GM12878 (cell line): ENCODE data around the gene PSMD11. TPM values are rescaled to one million over a fixed set of nuclear protein-coding genes. Genes with fewer than 3 reads are reported as not detected.

Experiments used
- ATAC-seq: fragments of 200-7000 bp; cut with Tn5 transposase; 3 replicates; pipeline ENCODE4 v1.9.1; 2020; ENCODE audit warnings: mild to moderate bottlenecking, moderate library complexity
- BruUV-seq: library from RNA; stranded (reverse); fragments of 400-500 nt; replicated peaks from 2 replicates; lab custom pipeline; 2021; lab: Mats Ljungman, UMichigan
- CTCF ChIA-PET: fragments of 300-600 bp; sonication (Branson Sonifier 250); formaldehyde crosslinking; extraction: SDS; loops from one replicate; lab custom pipeline; 2021; ENCODE audit warnings: inconsistent platforms; lab: Yijun Ruan, JAX
- POLR2A ChIA-PET: fragments of 350-600 bp; formaldehyde crosslinking; extraction: SDS; loops from one replicate; lab custom pipeline; 2021; ENCODE audit warnings: inconsistent platforms; lab: Charles Lee
- RAD21 ChIA-PET: fragments of 300-600 bp; sonication (Branson Sonifier 250); formaldehyde crosslinking; loops from one replicate; lab custom pipeline; 2023; ENCODE audit warnings: antibody characterized with exemption; ENCODE audit not compliant: unreplicated experiment; lab: Charles Lee
- SMC1A ChIA-PET: fragments of 300-600 bp; sonication (Branson Sonifier 250); formaldehyde crosslinking; loops from one replicate; lab custom pipeline; 2023; ENCODE audit not compliant: unreplicated experiment, uncharacterized antibody; lab: Charles Lee
- DNase-seq: peaks from one replicate; pipeline ENCODE4 v3.0.0-alpha.2; 2011; ENCODE audit warnings: low read depth, low spot score
- FAIRE-seq: peaks from 3 replicates; lab custom pipeline; 2011; peaks lifted over from hg19 to GRCh38; lab: Jason Lieb, UNC
- H2AFZ ChIP-seq: 2 replicates; pipeline ENCODE4 v1.6.0; 2011; ENCODE audit warnings: low read depth, low read length, control low read depth; ENCODE audit not compliant: control insufficient read depth
- H3K27ac ChIP-seq: 2 replicates; pipeline ENCODE4 v1.5.1; 2011; ENCODE audit warnings: control low read depth; ENCODE audit not compliant: control insufficient read depth, insufficient read depth
- H3K27me3 ChIP-seq, 2 experiments: replicated peaks in 1 of 2; 2 replicates each; pipeline versions ENCODE4 v1.6.0 to v1.6.1; 2011; ENCODE audit warnings: low read length in 1 of 2; ENCODE audit not compliant: control insufficient read depth in 2 of 2, insufficient read depth in 2 of 2
- H3K36me3 ChIP-seq, 2 experiments: 2 replicates each; pipeline ENCODE4 v1.5.1; 2011; ENCODE audit warnings: low read length in 1 of 2; ENCODE audit not compliant: control insufficient read depth in 2 of 2, insufficient read depth in 2 of 2
- H3K4me1 ChIP-seq: 2 replicates; pipeline ENCODE4 v1.6.1; 2011; ENCODE audit warnings: mild to moderate bottlenecking, low read length, moderate library complexity, mixed read lengths; ENCODE audit not compliant: control insufficient read depth, insufficient read depth
- H3K4me2 ChIP-seq: 2 replicates; pipeline ENCODE4 v1.6.0; 2011; ENCODE audit warnings: control low read depth; ENCODE audit not compliant: control insufficient read depth, insufficient read depth
- H3K4me3 ChIP-seq: fragments of 200-600 bp; sonication (generic); 2 replicates; pipeline ENCODE4 v1.5.1; 2016
- H3K79me2 ChIP-seq: 2 replicates; pipeline ENCODE4 v1.6.0; 2011; ENCODE audit warnings: low read length; ENCODE audit not compliant: control insufficient read depth, insufficient read depth
- H3K9ac ChIP-seq: 2 replicates; pipeline ENCODE4 v1.8.0; 2011; ENCODE audit warnings: low read length, control low read depth, mixed read lengths; ENCODE audit not compliant: control insufficient read depth, insufficient read depth
- H3K9me3 ChIP-seq: replicated peaks from 3 replicates; pipeline ENCODE4 v1.5.1; 2011; ENCODE audit warnings: mild to moderate bottlenecking, low read length; ENCODE audit not compliant: control insufficient read depth, insufficient read depth
- H4K20me1 ChIP-seq: 2 replicates; pipeline ENCODE4 v1.6.0; 2011; ENCODE audit not compliant: control insufficient read depth, insufficient read depth
- BRCA1 ChIP-seq: IDR thresholded peaks from 2 replicates; pipeline ENCODE4 v1.6.1; 2011; ENCODE audit warnings: low read depth, low read length, improper control_type of control experiment
- MEF2A ChIP-seq: IDR thresholded peaks from 2 replicates; pipeline ENCODE4 v1.6.1; 2011; ENCODE audit warnings: low read depth, mild to moderate bottlenecking, low read length, moderate library complexity; ENCODE audit not compliant: insufficient read depth
- MYC ChIP-seq: IDR thresholded peaks from 2 replicates; pipeline ENCODE4 v1.6.1; 2011; ENCODE audit warnings: mild to moderate bottlenecking, low read length, moderate library complexity, inconsistent platforms; ENCODE audit not compliant: insufficient read depth, insufficient replicate concordance, insufficient read length, severe bottlenecking
- NR2F1 ChIP-seq: fragments of 450-650 bp; conservative IDR thresholded peaks from 2 replicates; pipeline ENCODE4 v1.6.1; 2017; ENCODE audit warnings: mild to moderate bottlenecking
- POLR2A ChIP-seq: IDR thresholded peaks from 2 replicates; pipeline ENCODE4 v1.6.1; 2011; ENCODE audit warnings: low read depth, mild to moderate bottlenecking, low read length
- RUNX3 ChIP-seq: IDR thresholded peaks from 2 replicates; pipeline ENCODE4 v1.6.1; 2012; ENCODE audit warnings: low read length, inconsistent platforms
- TAF1 ChIP-seq: IDR thresholded peaks from 2 replicates; pipeline ENCODE4 v1.6.1; 2011; ENCODE audit warnings: mild to moderate bottlenecking, low read depth, low read length, borderline replicate concordance
- TBL1XR1 ChIP-seq: IDR thresholded peaks from 2 replicates; pipeline ENCODE4 v1.6.1; 2012; ENCODE audit warnings: low read depth, low read length, improper control_type of control experiment
- TCF12 ChIP-seq: IDR thresholded peaks from 2 replicates; pipeline ENCODE4 v1.6.1; 2011; ENCODE audit warnings: low read depth, mild to moderate bottlenecking, low read length
- WGBS: methylation state at CpG from one replicate; pipeline ENCODE4 v1.1.6; 2016; ENCODE audit warnings: low lambda C conversion rate; ENCODE audit not compliant: insufficient replicate concordance, insufficient coverage; ENCODE audit errors: missing lambda C conversion rate; 5-methylcytosine and 5-hydroxymethylcytosine counted together
- in situ Hi-C: fragments of 300-500 bp; cut with MboI; formaldehyde crosslinking; loops from 9 replicates; pipeline ENCODE4 v1.14.3; 2018; ENCODE audit warnings: mixed read lengths
- intact Hi-C: fragments of 100-400 bp; cut with micrococcal nuclease; formaldehyde crosslinking; loops from one replicate; pipeline ENCODE4 v1.14.2; 2022; ENCODE audit not compliant: unreplicated experiment
- polyA plus RNA-seq, 11 experiments: library from polyadenylated mRNA; depleted of rRNA in 4 of 11; unstranded in 6 of 11; stranded (reverse) in 5 of 11; fragments of >200 nt; fragmentation: Nextera tagmentation in 4 of 11; fragmentation: Illumina TruSeq in 1 of 11; extraction: Ambion mirVana in 4 of 11; extraction: Trizol in 1 of 11; gene quantifications; 1 replicate in 1 of 11; 2 replicates in 10 of 11; pipeline versions ENCODE4 v1.2.1 to v1.2.3, GENCODE V29; 2011 to 2016; ENCODE audit warnings: inconsistent platforms in 2 of 11, missing spikeins in 2 of 11, low read depth in 1 of 11
- total RNA-seq, 4 experiments: library from RNA; depleted of rRNA in 3 of 4; stranded (reverse); fragments of >200 nt in 3 of 4; fragmentation: Illumina TruSeq in 1 of 4; extraction: Trizol in 1 of 4; gene quantifications; 2 replicates each; pipeline versions ENCODE4 v1.2.1 to v1.2.3, GENCODE V29; 2013 to 2021
- TF ChIP-seq, protein P1 (sequence below): IDR thresholded peaks from 2 replicates; pipeline ENCODE4 v1.6.1; 2011; ENCODE audit warnings: borderline replicate concordance, low read depth, mild to moderate bottlenecking, moderate library complexity, mixed read lengths, low read length; ENCODE audit not compliant: insufficient read depth; ENCODE audit errors: extremely low read length
- TF ChIP-seq, protein P2 (sequence below): IDR thresholded peaks from 2 replicates; pipeline ENCODE4 v1.6.1; 2012; ENCODE audit warnings: mild to moderate bottlenecking, low read depth, low read length
- TF ChIP-seq, protein P3 (sequence below): fragments of 450-650 bp; formaldehyde crosslinking; IDR thresholded peaks from 2 replicates; pipeline ENCODE4 v1.4.0; 2022; ENCODE audit warnings: mild to moderate bottlenecking, moderate library complexity

PSMD11 gene
- total and polyA plus RNA-seq, 10 of the 15 experiments (the other 5 are each of a cell fraction or from before 2014, with no cell fraction given): 84.1 to 319 (median 120) TPM

DNA sequence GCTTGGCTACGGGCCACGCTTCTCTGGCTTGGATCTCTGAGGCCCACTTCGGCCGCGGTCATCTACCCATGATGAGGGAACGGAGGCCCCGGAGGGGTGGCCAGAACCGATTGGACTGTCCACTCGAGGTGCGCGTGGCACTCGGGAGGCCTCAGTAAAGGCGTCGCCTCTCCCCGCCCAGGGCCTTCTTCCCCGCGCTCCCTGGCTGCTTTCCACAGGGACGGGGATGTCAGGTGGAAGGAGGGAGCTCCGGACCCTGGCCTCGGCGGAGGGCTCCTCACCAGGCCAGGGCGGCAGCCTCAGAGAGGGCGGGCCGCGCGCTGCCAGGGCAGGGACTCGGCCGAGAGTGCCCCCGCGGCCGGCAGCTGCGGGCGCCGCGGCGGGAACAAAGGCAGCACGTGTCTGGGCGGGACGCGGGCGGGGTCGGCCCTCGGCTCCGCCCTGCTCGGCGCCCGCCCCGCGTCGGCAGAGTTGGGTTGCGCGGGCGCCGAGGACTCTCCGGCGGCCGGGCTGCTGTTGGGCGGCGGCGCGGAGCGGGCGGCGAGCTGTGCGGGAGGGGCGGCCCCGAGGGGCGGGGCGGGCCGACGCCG lies 41.9 kb downstream of the PSMD11 start (continued):
- TF ChIP-seq MYC: peak; percentile 55
- TF ChIP-seq TCF12: peak; percentile 72; the same call in 1 of the 2 replicates
- TF ChIP-seq TAF1: peak; percentile 64; the same call in 1 of the 2 replicates
- TF ChIP-seq NR2F1: peak; percentile 49; the same call in 1 of the 2 replicates
- TF ChIP-seq POLR2A: peak; percentile 32; the same call in 1 of the 2 replicates
- peak; percentile 1; the same call in 1 of the 2 replicates for TF ChIP-seq RUNX3
- TF ChIP-seq, protein P1, sequence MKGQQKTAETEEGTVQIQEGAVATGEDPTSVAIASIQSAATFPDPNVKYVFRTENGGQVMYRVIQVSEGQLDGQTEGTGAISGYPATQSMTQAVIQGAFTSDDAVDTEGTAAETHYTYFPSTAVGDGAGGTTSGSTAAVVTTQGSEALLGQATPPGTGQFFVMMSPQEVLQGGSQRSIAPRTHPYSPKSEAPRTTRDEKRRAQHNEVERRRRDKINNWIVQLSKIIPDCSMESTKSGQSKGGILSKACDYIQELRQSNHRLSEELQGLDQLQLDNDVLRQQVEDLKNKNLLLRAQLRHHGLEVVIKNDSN: peak; percentile 74
- TF ChIP-seq, all 136 proteins: peak for 16

DNA sequence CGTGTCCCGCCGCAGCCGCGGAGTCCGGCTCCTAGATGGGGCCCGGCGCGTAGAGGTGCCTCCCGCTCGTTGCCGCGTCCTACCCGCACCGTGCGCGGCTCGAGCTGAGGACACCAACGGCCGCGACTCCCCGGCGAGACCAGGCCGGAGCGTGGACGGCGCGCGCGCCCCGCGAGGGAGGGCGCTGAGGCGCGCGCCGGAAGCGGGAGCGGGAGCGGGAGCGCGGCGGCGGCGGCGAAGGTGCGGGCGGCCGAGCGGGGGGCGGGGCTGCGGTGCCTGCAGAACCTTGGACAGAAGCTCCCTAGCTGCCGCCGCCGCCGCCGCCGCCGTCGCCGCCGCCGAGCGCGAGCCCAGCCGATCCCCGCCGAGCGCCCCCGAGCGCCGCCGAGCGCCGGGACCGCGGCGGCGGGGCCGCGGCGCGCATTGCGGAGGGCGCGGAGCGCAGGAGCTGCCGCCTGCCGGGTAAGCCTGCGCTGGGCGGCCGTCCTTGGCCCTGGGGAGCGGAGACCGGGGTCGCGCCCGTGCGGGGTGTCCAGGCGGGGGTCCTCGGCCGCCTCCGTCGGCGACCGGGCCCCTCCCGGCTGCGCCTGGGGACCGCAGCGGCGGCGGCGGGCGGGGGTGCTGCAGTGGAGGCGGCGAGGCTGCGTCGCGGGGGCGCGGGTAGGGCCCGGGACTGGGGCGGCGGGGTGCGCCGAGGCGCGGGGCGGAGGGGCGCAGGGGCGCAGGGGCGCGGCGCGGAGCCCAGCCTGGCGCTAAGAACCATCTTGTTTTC lies 42.6 kb downstream of the PSMD11 start, which contains the start of gene CDK5R1:
Gene CDK5R1 (plus strand): TSS at position 293 of the 772 bp plus-strand sequence. CDS start 628 bp downstream, outside the sequence.
- Histone ChIP-seq H2AFZ (peak within 1 kb of the TSS; percentile 71), H3K27me3 (no peaks in the 10 kb centered on the region), H3K4me1 (peaks cover 17% of the 10 kb centered on the region), H3K79me2 (peaks cover 46% of the 10 kb centered on the region), H4K20me1 (no peaks in the 10 kb centered on the region), H3K27ac (peak within 1 kb of the TSS; percentile 81), H3K4me3 (peak within 1 kb of the TSS; percentile 92), H3K9ac (peak within 1 kb of the TSS; percentile 79), H3K4me2 (peak within 1 kb of the TSS; percentile 96), H3K9me3 (no peaks in the 10 kb centered on the region), H3K36me3 (peaks cover 14 to 15% of the 10 kb centered on the region in 2 experiments; a peak in 3 of 4 replicates)
- ChIA-PET CTCF (interaction anchor here (0.9 to 9.5 kb wide), 18 partner anchors 14 to 390 kb away, joined by 3 to 132 read pairs (median 12); partner anchors contain the start of genes MYO1D and PSMD11), SMC1A (interaction anchor here (0.9 to 11.9 kb wide), 17 partner anchors 17 to 274 kb away, joined by 3 to 286 read pairs (median 4); no protein-coding TSS in a partner anchor), RAD21 (interaction anchor here (0.6 to 16.4 kb wide), 18 partner anchors 16 to 390 kb away, joined by 3 to 543 read pairs (median 6); partner anchors contain the start of genes MYO1D and PSMD11), POLR2A (interaction anchor here (0.6 to 12.5 kb wide), 11 partner anchors 25 to 296 kb away, joined by 3 to 308 read pairs (median 4); no protein-coding TSS in a partner anchor)
- DNase-seq (no peak), FAIRE-seq (no peak), ATAC-seq (peak; percentile 2; the same call in 2 of the 3 replicates)
- in situ Hi-C loops: no loop called here
- intact Hi-C loops: loop anchor here (2.0 kb wide), 1 partner anchor 72 kb away; no protein-coding TSS in a partner anchor
- no TSS peak for BruUV-seq
- under 1% methylated on average over 60 of the region's 135 CpGs for WGBS
- TF ChIP-seq TBL1XR1: no peak
- no peak for TF ChIP-seq TCF12
- TF ChIP-seq BRCA1: no peak
- no peak for TF ChIP-seq MEF2A
- TF ChIP-seq, protein P2, sequence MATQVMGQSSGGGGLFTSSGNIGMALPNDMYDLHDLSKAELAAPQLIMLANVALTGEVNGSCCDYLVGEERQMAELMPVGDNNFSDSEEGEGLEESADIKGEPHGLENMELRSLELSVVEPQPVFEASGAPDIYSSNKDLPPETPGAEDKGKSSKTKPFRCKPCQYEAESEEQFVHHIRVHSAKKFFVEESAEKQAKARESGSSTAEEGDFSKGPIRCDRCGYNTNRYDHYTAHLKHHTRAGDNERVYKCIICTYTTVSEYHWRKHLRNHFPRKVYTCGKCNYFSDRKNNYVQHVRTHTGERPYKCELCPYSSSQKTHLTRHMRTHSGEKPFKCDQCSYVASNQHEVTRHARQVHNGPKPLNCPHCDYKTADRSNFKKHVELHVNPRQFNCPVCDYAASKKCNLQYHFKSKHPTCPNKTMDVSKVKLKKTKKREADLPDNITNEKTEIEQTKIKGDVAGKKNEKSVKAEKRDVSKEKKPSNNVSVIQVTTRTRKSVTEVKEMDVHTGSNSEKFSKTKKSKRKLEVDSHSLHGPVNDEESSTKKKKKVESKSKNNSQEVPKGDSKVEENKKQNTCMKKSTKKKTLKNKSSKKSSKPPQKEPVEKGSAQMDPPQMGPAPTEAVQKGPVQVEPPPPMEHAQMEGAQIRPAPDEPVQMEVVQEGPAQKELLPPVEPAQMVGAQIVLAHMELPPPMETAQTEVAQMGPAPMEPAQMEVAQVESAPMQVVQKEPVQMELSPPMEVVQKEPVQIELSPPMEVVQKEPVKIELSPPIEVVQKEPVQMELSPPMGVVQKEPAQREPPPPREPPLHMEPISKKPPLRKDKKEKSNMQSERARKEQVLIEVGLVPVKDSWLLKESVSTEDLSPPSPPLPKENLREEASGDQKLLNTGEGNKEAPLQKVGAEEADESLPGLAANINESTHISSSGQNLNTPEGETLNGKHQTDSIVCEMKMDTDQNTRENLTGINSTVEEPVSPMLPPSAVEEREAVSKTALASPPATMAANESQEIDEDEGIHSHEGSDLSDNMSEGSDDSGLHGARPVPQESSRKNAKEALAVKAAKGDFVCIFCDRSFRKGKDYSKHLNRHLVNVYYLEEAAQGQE: peak; percentile 62
- TF ChIP-seq, protein P3, sequence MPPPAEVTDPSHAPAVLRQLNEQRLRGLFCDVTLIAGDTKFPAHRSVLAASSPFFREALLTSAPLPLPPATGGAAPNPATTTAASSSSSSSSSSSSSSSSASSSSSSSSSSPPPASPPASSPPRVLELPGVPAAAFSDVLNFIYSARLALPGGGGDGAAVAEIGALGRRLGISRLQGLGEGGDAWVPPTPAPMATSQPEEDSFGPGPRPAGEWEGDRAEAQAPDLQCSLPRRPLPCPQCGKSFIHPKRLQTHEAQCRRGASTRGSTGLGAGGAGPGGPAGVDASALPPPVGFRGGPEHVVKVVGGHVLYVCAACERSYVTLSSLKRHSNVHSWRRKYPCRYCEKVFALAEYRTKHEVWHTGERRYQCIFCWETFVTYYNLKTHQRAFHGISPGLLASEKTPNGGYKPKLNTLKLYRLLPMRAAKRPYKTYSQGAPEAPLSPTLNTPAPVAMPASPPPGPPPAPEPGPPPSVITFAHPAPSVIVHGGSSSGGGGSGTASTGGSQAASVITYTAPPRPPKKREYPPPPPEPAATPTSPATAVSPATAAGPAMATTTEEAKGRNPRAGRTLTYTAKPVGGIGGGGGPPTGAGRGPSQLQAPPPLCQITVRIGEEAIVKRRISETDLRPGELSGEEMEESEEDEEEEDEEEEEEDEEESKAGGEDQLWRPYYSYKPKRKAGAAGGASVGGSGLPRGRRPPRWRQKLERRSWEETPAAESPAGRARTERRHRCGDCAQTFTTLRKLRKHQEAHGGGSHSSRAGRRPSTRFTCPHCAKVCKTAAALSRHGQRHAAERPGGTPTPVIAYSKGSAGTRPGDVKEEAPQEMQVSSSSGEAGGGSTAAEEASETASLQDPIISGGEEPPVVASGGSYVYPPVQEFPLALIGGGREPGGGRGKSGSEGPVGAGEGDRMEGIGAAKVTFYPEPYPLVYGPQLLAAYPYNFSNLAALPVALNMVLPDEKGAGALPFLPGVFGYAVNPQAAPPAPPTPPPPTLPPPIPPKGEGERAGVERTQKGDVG (CRISPR knock-in tag): no peak
